Karpas-422 (cell line): ENCODE results near the gene NUTF2. TPM values are rescaled to one million over a fixed set of nuclear protein-coding genes. Genes with fewer than 3 reads are reported as not detected.
A peak's percentile ranks its signal among the peaks of the same experiment; 100 is the strongest.

ENCODE experiments used
- DNase-seq: peaks from one replicate; pipeline ENCODE4 v3.0.0-alpha.2; 2015
- H2AFZ ChIP-seq: fragments of 200-600 bp; sonication (generic); 2 replicates; pipeline ENCODE4 v1.6.1; 2014; ENCODE audit warnings: antibody characterized with exemption, low read length, mixed read lengths
- H3K27ac ChIP-seq: fragments of 200-600 bp; sonication (generic); 2 replicates; pipeline ENCODE4 v1.5.1; 2014; ENCODE audit warnings: mild to moderate bottlenecking, low read length, moderate library complexity
- H3K27me3 ChIP-seq: fragments of 200-600 bp; sonication (generic); 2 replicates; pipeline ENCODE4 v1.6.1; 2014; ENCODE audit warnings: low read length, mixed read lengths
- H3K36me3 ChIP-seq: fragments of 200-600 bp; sonication (generic); 2 replicates; pipeline ENCODE4 v1.6.1; 2014; ENCODE audit warnings: low read length, mixed read lengths; ENCODE audit not compliant: insufficient read depth
- H3K4me1 ChIP-seq: fragments of 200-600 bp; sonication (generic); 2 replicates; pipeline ENCODE4 v1.6.1; 2014; ENCODE audit warnings: mild to moderate bottlenecking, low read length, mixed read lengths
- H3K4me2 ChIP-seq: fragments of 200-600 bp; sonication (generic); 2 replicates; pipeline ENCODE4 v1.6.1; 2014; ENCODE audit warnings: low read length, low read depth, mild to moderate bottlenecking; ENCODE audit not compliant: poor library complexity, severe bottlenecking
- H3K4me3 ChIP-seq: fragments of 200-600 bp; sonication (generic); 2 replicates; pipeline ENCODE4 v1.5.1; 2014; ENCODE audit warnings: mild to moderate bottlenecking, antibody characterized with exemption, low read length, mixed read lengths
- H3K79me2 ChIP-seq: fragments of 200-600 bp; sonication (generic); 2 replicates; pipeline ENCODE4 v1.6.1; 2014; ENCODE audit warnings: mild to moderate bottlenecking, low read length, mixed read lengths
- H3K9ac ChIP-seq: fragments of 200-600 bp; sonication (generic); 2 replicates; pipeline ENCODE4 v1.6.0; 2014; ENCODE audit warnings: low read length
- H3K9me2 ChIP-seq: fragments of 200-600 bp; sonication (generic), shearing (Covaris generic); replicated peaks from 2 replicates; pipeline ENCODE4 v1.6.0; 2014; ENCODE audit warnings: mild to moderate bottlenecking, low read length, moderate library complexity; ENCODE audit not compliant: insufficient read depth
- H3K9me3 ChIP-seq: fragments of 300-700, 200-600 bp; sonication (generic); 2 replicates; pipeline ENCODE4 v1.6.1; 2014; ENCODE audit warnings: low read length, mixed read lengths
- H4K20me1 ChIP-seq: fragments of 200-600 bp; sonication (generic); 2 replicates; pipeline ENCODE4 v1.6.1; 2014; ENCODE audit warnings: mild to moderate bottlenecking, antibody characterized with exemption, low read length, low read depth; ENCODE audit not compliant: insufficient read depth
- small RNA-seq: library from RNA; depleted of rRNA; stranded (forward); fragments of <200 nt; gene quantifications from one replicate; pipeline ENCODE3, GENCODE V24; 2014
- total RNA-seq: library from RNA; depleted of rRNA; stranded (reverse); fragments of >200 nt; shearing (Covaris generic); gene quantifications from 2 replicates; pipeline ENCODE4 v1.2.3, GENCODE V29; 2014; ENCODE audit warnings: low replicate concordance; rRNA removed

NUTF2 gene
- total RNA-seq, 1 experiment from 2014 or later: 179 TPM

GRCh38 chr16:67915831-67916723 lies 69.3 kb downstream of the NUTF2 start:
- no peak overlapping the region for H3K4me3 ChIP-seq
- H4K20me1 ChIP-seq: no peaks in the 10 kb centered on the region
- H3K4me2 ChIP-seq: no peak overlapping the region

GRCh38 chr16:67917140-67917851 lies 70.6 kb downstream of the NUTF2 start:
- Histone ChIP-seq H3K9me3 (no peaks in the 10 kb centered on the region), H2AFZ (no peak overlapping the region), H3K27me3 (no peaks in the 10 kb centered on the region), H4K20me1 (no peaks in the 10 kb centered on the region), H3K4me3 (no peak overlapping the region), H3K36me3 (no peaks in the 10 kb centered on the region), H3K4me2 (no peak overlapping the region), H3K9me2 (no peaks in the 10 kb centered on the region), H3K27ac (no peak overlapping the region), H3K9ac (no peak overlapping the region), H3K79me2 (peaks cover 15% of the 10 kb centered on the region; the same call in 1 of the 2 replicates), H3K4me1 (no peaks in the 10 kb centered on the region)
- DNase-seq: no peak

More at GRCh38 chr16:67915831-67916723, 69.3 kb downstream of the NUTF2 start:
- H3K27ac ChIP-seq: no peak overlapping the region
- no peak overlapping the region for H2AFZ ChIP-seq
- no peak for DNase-seq
- no peaks in the 10 kb centered on the region for H3K27me3 ChIP-seq
- no peaks in the 10 kb centered on the region for H3K9me2 ChIP-seq
- H3K9me3 ChIP-seq: no peaks in the 10 kb centered on the region
- H3K79me2 ChIP-seq: peaks cover 19% of the 10 kb centered on the region; the same call in 1 of the 2 replicates
- no peak overlapping the region for H3K9ac ChIP-seq
- H3K36me3 ChIP-seq: no peaks in the 10 kb centered on the region
- H3K4me1 ChIP-seq: no peaks in the 10 kb centered on the region

- Histone ChIP-seq H3K9me3 (no peaks in the 10 kb centered on the region), H3K36me3 (no peaks in the 10 kb centered on the region), H4K20me1 (no peaks in the 10 kb centered on the region), H3K27ac (no peak overlapping the region), H3K9me2 (no peaks in the 10 kb centered on the region), H3K9ac (no peak overlapping the region), H3K27me3 (no peaks in the 10 kb centered on the region), H3K4me1 (no peaks in the 10 kb centered on the region), H3K79me2 (peaks cover 15% of the 10 kb centered on the region; the same call in 1 of the 2 replicates), H2AFZ (no peak overlapping the region), H3K4me2 (no peak overlapping the region), H3K4me3 (no peak overlapping the region)
- no peak for DNase-seq
Observed at GRCh38 chr16:67917852-67918236, 71.1 kb downstream of the NUTF2 start.

GRCh38 chr16:67919622-67920221 lies 73.0 kb downstream of the NUTF2 start:
- Histone ChIP-seq H3K9me2 (no peaks in the 10 kb centered on the region), H3K4me3 (no peak overlapping the region), H3K9me3 (no peaks in the 10 kb centered on the region), H2AFZ (no peak overlapping the region), H3K9ac (no peak overlapping the region), H3K4me1 (no peaks in the 10 kb centered on the region), H3K27me3 (no peaks in the 10 kb centered on the region), H3K4me2 (no peak overlapping the region), H3K36me3 (no peaks in the 10 kb centered on the region), H4K20me1 (no peaks in the 10 kb centered on the region), H3K79me2 (peaks cover 15% of the 10 kb centered on the region; the same call in 1 of the 2 replicates), H3K27ac (no peak overlapping the region)
- DNase-seq: peak; percentile 67

Small RNA genes within 50 kb of the gene (small RNA-seq; reads per million reads assigned to genes)
- 0.12 reads per million for gene AC040162.2
- gene NRN1L: not detected

Other genes with a start within 250 kb of the NUTF2 start
- 18.6 and 60.6 TPM in 2 replicates for gene CARMIL2, start 201.8 kb upstream of the NUTF2 start, total RNA-seq
- gene ACD, start 186.7 kb upstream of the NUTF2 start, total RNA-seq: 19.1 and 50.4 TPM in 2 replicates
- 13.6 and 16.3 TPM in 2 replicates for gene PARD6A, start 186.0 kb upstream of the NUTF2 start, total RNA-seq
- 8.4 and 26.8 TPM in 2 replicates for gene ENKD1, start 180.2 kb upstream of the NUTF2 start, total RNA-seq
- 13.8 and 18.4 TPM in 2 replicates for gene C16orf86, start 180.1 kb upstream of the NUTF2 start, total RNA-seq
- 12.9 and 34.8 TPM in 2 replicates for gene GFOD2, start 127.6 kb upstream of the NUTF2 start, total RNA-seq
- gene RANBP10, start 40.4 kb upstream of the NUTF2 start, total RNA-seq: 9.3 and 10.7 TPM in 2 replicates
- gene TSNAXIP1, start 40.0 kb upstream of the NUTF2 start, total RNA-seq: 0.52 and 1.1 TPM in 2 replicates
- 57.1 and 89.9 TPM in 2 replicates for gene THAP11, start 4.6 kb upstream of the NUTF2 start, total RNA-seq
- gene CENPT, start 760 bp downstream of the NUTF2 start, total RNA-seq: 22.0 and 36.0 TPM in 2 replicates
- gene EDC4, start 26.1 kb downstream of the NUTF2 start, total RNA-seq: 46.4 and 52.1 TPM in 2 replicates
- gene NRN1L, start 38.0 kb downstream of the NUTF2 start, total RNA-seq: 0.56 TPM in 1 of 2 replicates, not detected in the other
- 7.2 and 14.2 TPM in 2 replicates for gene PSKH1, start 46.3 kb downstream of the NUTF2 start, total RNA-seq
- 1.0 and 1.6 TPM in 2 replicates for gene CTRL, start 84.9 kb downstream of the NUTF2 start, total RNA-seq
- 92.4 and 264 TPM in 2 replicates for gene PSMB10, start 89.9 kb downstream of the NUTF2 start, total RNA-seq
- 1.1 and 1.3 TPM in 2 replicates for gene LCAT, start 97.2 kb downstream of the NUTF2 start, total RNA-seq
- 11.0 and 15.4 TPM in 2 replicates for gene SLC12A4, start 121.7 kb downstream of the NUTF2 start, total RNA-seq
- gene DPEP3, start 133.6 kb downstream of the NUTF2 start, total RNA-seq: not detected in 2 replicates
- gene DPEP2, start 152.6 kb downstream of the NUTF2 start, total RNA-seq: not detected in 2 replicates
- gene DPEP2NB, start 169.0 kb downstream of the NUTF2 start, total RNA-seq: not detected in 2 replicates
- 10.8 and 20.9 TPM in 2 replicates for gene DDX28, start 176.3 kb downstream of the NUTF2 start, total RNA-seq
- 23.7 and 35.8 TPM in 2 replicates for gene DUS2, start 176.4 kb downstream of the NUTF2 start, total RNA-seq
- 39.1 and 72.3 TPM in 2 replicates for gene NFATC3, start 238.4 kb downstream of the NUTF2 start, total RNA-seq